Hair follicular keratinocyte (primary cell): Measurements from ENCODE around the gene SOX14. TPM values are rescaled to one million over a fixed set of nuclear protein-coding genes. Genes with fewer than 3 reads are reported as not detected.

Experiments used
- total RNA-seq: library from RNA; depleted of rRNA; stranded (reverse); fragments of >200 nt; gene quantifications from 2 replicates; pipeline ENCODE4 v1.2.3, GENCODE V29; 2015

SOX14 gene
- not detected in 2 replicates for total RNA-seq

GRCh38 chr3:137764001-137764433 lies at the start of gene SOX14:
Gene SOX14 (plus strand): TSS chr3:137764315. CDS start chr3:137764785, 470 bp downstream.

Other genes with a start within 250 kb of the SOX14 start
- gene CLDN18, start 245.8 kb downstream of the SOX14 start, total RNA-seq = not detected in 2 replicates